ENCODE data around the gene SEMA6B.
"Not testable (repeated sequence)": the region's sequence is repeated elsewhere in the genome, so short reads cannot be mapped to it uniquely, and the experiment has no call there.

SEMA6B gene

GRCh38 chr19:4559569-4559968 lies at the start of gene SEMA6B:
Gene SEMA6B, minus strand, starts transcription at chr19:4559684. Its CDS starts 1,227 bp downstream, at chr19:4558457.
- no peak for DNase-seq

GRCh38 chr19:4606921-4607678 lies 47.6 kb upstream of the SEMA6B start:
- DNase-seq, result no peak

GRCh38 chr19:4606181-4606580 lies 46.7 kb upstream of the SEMA6B start:
- DNase-seq, result no peak

- no peak for DNase-seq
Measured at GRCh38 chr19:4604912-4605311, 45.4 kb upstream of the SEMA6B start.

GRCh38 chr19:4602915-4603314 lies 43.4 kb upstream of the SEMA6B start:
- DNase-seq, result no peak

- DNase-seq, result no peak
Measured at GRCh38 chr19:4602173-4602788, 42.8 kb upstream of the SEMA6B start.

GRCh38 chr19:4600893-4601292 lies 41.4 kb upstream of the SEMA6B start:
- no peak for DNase-seq

GRCh38 chr19:4600082-4600481 lies 40.6 kb upstream of the SEMA6B start:
- no peak for DNase-seq

- no peak for DNase-seq
Measured at GRCh38 chr19:4598712-4599111, 39.2 kb upstream of the SEMA6B start.

GRCh38 chr19:4597975-4598671 lies 38.6 kb upstream of the SEMA6B start:
- DNase-seq, result peak; percentile 74

GRCh38 chr19:4597278-4597974 lies 37.9 kb upstream of the SEMA6B start:
- DNase-seq, result peak; percentile 35

- DNase-seq, result no peak
Measured at GRCh38 chr19:4596033-4596904, 36.8 kb upstream of the SEMA6B start.

GRCh38 chr19:4595158-4595557 lies 35.7 kb upstream of the SEMA6B start:
- DNase-seq, result not testable (repeated sequence)

- DNase-seq, result no peak
Measured at GRCh38 chr19:4594201-4594600, 34.7 kb upstream of the SEMA6B start.

GRCh38 chr19:4593409-4593851 lies 33.9 kb upstream of the SEMA6B start:
- DNase-seq, result no peak

GRCh38 chr19:4592445-4592844 lies 33.0 kb upstream of the SEMA6B start:
- DNase-seq, result no peak

- no peak for DNase-seq
Measured at GRCh38 chr19:4591320-4591719, 31.8 kb upstream of the SEMA6B start.

- no peak for DNase-seq
Measured at GRCh38 chr19:4590559-4590958, 31.1 kb upstream of the SEMA6B start.

GRCh38 chr19:4589579-4590410 lies 30.3 kb upstream of the SEMA6B start:
- DNase-seq, result peak; percentile 45

- no peak for DNase-seq
Measured at GRCh38 chr19:4588291-4588761, 28.8 kb upstream of the SEMA6B start.

- DNase-seq, result no peak
Measured at GRCh38 chr19:4587527-4587926, 28.0 kb upstream of the SEMA6B start.

All from stimulated activated CD8-positive, alpha-beta memory T cell treated with anti-CD3 and anti-CD28 coated beads, Interleukin-4, amount 100 ng/mL, for 48 hours (primary cell).